ENCODE results near the gene ACTA2.

DNA sequence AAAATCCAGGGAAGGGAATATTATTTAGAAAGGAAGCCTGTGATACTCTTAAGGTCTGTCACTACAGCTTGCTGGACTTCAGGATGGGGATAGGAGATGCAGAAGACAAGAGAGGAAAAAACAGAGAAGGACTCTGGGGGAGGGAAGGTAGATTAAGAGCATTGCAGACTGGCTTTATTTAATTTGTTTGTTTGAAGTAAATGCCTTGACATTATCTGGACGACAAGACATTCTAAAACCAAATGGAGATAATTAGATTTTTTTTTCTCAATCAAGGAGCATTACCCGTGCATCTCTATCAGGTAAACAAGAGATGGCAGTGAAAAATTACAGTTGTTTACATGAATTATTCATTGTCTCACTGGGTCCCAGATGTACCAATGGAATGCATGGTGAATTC lies 24.3 kb downstream of the ACTA2 start:
- TF ChIP-seq, protein P1, sequence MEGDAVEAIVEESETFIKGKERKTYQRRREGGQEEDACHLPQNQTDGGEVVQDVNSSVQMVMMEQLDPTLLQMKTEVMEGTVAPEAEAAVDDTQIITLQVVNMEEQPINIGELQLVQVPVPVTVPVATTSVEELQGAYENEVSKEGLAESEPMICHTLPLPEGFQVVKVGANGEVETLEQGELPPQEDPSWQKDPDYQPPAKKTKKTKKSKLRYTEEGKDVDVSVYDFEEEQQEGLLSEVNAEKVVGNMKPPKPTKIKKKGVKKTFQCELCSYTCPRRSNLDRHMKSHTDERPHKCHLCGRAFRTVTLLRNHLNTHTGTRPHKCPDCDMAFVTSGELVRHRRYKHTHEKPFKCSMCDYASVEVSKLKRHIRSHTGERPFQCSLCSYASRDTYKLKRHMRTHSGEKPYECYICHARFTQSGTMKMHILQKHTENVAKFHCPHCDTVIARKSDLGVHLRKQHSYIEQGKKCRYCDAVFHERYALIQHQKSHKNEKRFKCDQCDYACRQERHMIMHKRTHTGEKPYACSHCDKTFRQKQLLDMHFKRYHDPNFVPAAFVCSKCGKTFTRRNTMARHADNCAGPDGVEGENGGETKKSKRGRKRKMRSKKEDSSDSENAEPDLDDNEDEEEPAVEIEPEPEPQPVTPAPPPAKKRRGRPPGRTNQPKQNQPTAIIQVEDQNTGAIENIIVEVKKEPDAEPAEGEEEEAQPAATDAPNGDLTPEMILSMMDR (conservative IDR thresholded peaks at IDR 0.05): no peak
- no peak for TF ChIP-seq EZH2 (IDR thresholded peaks at IDR 0.05; ENCODE audit: low read depth)

Measured in PC-9 (cell line).